ENCODE results near the gene SLC27A5.

The SLC27A5 gene, protein sequence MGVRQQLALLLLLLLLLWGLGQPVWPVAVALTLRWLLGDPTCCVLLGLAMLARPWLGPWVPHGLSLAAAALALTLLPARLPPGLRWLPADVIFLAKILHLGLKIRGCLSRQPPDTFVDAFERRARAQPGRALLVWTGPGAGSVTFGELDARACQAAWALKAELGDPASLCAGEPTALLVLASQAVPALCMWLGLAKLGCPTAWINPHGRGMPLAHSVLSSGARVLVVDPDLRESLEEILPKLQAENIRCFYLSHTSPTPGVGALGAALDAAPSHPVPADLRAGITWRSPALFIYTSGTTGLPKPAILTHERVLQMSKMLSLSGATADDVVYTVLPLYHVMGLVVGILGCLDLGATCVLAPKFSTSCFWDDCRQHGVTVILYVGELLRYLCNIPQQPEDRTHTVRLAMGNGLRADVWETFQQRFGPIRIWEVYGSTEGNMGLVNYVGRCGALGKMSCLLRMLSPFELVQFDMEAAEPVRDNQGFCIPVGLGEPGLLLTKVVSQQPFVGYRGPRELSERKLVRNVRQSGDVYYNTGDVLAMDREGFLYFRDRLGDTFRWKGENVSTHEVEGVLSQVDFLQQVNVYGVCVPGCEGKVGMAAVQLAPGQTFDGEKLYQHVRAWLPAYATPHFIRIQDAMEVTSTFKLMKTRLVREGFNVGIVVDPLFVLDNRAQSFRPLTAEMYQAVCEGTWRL

DNA sequence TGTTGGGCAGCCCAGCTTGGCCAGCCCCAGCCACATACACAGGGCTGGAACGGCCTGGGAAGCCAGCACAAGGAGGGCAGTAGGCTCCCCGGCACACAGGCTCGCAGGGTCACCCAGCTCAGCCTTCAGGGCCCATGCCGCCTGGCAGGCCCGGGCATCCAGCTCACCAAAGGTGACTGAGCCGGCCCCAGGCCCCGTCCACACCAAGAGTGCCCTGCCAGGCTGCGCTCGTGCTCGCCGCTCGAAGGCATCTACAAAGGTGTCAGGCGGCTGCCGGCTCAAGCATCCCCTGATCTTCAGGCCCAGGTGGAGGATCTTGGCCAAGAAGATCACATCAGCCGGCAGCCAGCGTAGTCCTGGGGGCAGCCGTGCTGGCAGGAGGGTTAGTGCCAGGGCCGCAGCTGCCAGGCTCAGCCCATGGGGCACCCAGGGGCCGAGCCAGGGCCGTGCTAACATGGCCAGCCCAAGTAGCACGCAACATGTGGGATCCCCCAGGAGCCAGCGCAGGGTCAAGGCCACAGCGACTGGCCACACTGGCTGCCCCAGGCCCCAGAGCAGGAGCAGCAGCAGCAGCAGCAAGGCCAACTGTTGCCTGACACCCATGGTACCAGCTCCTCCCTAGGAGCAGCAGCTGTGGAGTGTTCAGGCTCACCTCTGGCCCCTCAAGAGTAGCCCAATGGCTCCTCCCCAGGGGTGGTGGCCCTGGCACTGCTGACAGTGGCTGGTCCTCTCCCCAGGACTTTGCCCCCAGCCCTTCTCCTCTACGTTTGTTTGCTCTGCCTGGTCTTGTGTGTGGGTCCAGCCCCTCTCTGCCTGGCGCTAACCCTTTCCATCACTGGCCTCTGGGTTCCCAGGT is at the start of gene SLC27A5:
Gene SLC27A5, minus strand, starts transcription at position 640 of the 856 bp plus-strand sequence. Its CDS starts 37 bp downstream, at position 603.
- DNase-seq (ENCODE audit: low read depth) = no peak

DNA sequence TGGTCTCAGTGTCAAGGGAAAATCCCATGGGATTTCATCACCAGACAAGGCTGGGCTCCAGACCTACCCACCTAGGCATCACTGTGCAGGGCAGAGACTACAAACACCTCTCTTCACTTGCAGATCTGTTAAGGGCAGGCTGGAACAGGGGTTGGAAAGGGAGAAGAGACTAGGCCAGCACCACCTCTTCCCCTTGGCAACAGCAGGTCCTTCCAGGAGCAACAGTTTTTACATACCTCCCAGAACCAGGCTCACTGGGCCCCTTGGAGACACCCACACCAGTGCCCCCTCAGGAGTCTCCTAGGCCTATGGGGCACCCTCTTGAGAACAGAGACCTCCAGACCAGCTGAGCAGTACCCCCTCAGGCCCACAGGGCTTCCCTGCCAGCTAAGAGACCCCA is 49.1 kb upstream of the SLC27A5 start:
- DNase-seq (ENCODE audit: low read depth) = no peak

DNA sequence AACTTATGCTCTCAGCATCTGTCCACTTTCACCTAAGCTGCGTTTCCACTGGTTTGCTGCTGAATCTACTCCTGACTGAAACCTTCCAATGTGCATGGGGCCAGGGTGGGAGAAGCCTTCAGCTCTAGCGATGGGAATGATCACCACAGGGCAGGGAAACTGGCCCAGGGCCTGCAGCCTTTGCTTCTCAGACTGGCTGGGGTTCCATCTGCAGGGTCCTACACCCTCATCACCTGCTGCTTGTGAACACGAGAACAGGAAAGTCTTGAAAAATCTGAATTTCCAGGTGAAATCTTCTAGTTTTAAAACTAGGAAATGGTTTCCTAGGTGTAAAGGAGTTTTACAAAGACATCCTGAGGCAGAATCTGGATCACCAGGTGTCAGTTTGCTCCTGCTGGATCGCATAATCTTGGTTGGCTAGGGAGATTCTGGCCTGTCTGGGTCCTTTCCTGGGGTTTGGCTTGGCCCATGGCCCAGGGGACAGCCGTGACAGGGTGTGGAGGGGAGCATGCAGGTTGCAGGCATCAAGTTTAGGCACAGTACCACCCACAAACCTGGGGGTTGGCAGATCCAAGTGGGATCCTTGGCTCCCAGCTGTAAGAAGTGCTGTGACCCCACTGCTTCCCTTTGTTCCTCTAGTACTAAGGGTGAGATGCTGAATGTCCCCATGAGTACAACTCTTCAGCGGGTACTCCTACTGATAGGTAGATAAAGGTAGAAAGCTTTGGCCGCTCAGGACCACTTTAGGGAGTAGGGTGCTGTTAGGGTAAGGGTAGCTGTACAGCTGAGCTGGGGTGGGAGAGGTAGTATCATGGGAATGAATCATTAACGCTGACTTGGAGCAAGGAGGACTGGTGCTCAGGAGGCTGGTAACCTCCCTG is 48.5 kb upstream of the SLC27A5 start:
- no peak for DNase-seq (ENCODE audit: low read depth)

DNA sequence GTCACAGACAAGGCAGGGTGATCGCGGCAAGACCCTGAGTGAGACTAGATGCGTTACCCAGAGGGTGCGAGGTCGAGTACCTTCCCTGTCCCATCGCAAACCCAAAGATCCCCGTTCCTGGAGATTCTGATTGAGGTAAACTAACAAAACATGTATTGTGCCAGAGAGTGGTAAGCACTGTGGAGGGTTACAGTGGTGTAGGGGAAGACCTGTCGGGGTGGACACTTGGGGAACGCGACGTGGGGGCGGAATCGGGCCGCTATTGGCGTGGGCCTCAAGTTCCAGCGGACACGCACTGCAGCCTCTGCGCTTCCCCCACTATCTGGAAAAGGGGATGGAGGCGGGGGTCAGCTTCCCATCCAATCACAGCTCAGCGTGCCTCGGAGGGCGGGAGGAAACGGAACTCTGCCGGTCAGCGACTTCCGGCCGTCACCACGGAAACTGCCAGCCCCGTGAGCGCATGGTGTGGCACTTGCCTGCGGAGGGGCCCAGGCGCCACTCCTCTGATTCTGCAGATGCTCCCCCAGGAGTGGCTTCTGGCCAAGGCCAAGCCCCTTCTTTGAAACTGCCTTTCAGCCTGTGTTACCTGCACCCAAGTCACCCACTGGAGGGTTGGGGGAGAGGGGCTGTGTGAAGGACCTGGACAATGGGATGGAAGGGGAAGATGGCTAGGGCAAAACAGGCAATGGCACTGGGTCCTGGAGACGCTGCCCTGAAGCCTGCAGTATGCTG is 47.6 kb upstream of the SLC27A5 start:
- DNase-seq (ENCODE audit: low read depth) = peak; percentile 83

DNA sequence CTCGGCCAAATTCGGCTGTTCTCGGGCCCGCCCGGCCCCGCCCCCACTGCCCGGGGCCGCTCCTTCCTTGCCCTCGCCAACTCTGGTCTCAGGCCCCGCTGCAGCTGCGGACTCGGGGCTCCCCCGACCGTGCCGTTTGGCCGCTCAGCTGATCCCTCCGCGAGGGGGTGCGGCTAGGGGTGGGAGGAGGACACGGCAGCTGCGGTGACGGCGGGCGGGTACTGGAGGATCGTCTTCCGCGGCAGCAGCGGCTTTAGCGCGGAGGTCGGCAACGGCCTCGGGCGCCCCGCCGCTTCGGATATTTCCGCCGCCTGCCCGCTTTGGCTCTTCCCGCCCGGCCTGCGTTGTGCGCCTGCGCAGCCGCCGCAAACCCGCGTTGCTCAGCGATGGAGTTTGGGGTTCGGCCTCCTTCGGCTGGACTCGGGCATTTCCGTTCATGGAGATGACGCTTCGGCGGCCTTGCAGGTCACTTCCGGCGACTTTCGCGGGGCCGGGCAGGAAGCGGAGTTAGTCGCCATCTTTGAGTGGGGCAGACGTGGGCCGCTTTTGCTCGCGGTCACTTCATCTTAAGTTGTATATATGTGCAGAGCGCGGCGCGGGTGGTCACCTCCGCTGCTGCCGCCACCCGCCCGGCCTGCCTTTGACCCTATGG is 47.0 kb upstream of the SLC27A5 start:
- DNase-seq (ENCODE audit: low read depth) = peak; percentile 98

DNA sequence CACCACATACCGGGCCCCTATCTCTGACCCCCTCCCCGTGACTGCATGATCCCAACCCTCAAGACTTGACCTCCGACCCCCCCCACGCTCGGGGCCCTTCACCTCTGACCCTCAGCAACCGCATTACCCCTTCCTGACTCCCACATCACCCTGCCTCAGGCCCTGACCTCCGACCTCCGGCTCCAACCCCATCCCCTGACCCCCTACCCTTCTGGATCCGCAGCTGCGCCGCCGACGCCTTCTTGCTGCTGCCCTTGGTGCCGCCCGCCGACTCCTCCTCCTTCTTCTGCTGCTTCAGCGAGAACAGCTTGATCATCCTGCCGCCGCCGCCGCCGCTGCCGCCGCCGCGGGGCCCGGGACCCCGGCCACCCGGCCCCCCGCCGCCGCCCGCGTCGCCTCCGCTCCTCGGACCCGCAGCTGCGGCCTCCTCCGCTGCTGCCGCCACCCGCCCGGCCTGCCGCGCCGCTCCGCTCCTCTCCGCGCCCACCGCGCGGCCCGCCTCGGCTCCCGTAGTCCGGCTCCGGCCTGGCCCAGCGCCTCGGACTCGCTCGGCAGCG is 46.4 kb upstream of the SLC27A5 start, which contains the start of gene UBE2M:
Gene UBE2M, minus strand, starts transcription at position 546 of the 557 bp plus-strand sequence. Its CDS starts 230 bp downstream, at position 316.
- no peak for DNase-seq (ENCODE audit: low read depth)

DNA sequence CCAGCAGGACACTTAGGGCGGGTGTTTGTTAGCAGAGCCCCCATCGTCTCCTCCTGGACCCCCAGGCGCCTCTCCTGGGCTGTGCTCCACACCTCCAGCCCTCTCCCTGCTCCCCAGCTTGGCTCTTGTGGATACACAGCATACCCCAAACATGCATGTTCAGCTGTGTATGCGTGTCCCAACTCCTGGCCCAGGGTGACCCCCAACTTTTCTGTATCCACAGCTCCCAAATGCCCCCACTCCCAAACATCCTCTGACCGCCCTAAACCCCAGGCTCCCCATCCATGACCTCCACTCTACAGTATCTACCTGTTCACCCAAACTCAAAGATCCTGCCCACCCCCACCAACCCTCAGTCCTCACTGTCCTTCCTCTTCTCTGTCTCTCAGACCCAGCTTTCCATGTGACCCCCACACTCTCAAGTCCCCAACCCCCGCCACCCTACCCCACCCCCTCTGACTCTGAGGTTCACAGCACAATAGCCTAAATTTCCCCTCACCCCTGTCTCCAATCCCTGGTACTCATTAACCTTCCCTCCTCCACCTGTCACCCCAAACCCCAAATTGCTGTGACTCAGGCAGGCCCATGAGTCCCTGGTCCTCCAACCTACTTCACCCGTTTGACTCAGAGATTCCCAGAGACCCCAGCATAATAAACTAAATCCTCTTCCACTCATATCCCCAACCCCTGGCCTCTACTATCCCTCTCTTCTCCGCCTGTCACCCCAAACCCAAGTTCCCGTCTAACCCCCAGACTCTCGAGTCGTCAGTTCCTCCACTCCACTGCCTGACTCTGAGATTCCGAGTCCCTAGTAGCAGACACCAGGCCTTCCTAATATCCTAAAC is 45.7 kb upstream of the SLC27A5 start:
- no peak for DNase-seq (ENCODE audit: low read depth)

DNA sequence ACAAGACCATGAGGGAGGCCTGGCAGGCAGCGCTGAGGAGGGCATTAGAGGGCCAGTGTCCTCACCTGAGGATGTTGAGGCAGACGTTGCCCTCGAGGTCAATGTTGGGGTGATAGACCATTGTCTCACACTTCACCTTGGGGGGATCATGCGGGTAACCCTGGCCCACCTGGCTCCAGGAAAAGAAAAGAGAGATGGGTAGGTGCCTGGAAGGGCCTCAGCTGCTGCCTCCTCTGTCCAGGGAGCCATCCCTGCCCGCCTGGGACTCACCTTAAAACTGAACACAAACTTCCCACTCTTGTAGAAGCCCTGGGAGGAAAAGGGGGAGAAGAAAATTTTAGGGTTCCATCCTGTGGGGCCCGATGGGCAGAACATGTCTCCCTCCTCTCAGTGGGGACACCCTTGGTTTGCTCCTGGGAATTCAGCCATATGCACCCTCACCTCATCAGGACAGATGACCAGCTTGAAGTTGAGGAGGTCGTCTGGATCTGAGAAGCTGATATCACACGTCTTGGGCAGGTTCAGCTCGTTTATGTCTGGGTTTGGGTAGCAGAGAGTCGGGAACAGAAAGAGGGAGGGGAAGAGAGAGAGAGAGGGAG is 44.9 kb upstream of the SLC27A5 start:
- no peak for DNase-seq (ENCODE audit: low read depth)

DNA sequence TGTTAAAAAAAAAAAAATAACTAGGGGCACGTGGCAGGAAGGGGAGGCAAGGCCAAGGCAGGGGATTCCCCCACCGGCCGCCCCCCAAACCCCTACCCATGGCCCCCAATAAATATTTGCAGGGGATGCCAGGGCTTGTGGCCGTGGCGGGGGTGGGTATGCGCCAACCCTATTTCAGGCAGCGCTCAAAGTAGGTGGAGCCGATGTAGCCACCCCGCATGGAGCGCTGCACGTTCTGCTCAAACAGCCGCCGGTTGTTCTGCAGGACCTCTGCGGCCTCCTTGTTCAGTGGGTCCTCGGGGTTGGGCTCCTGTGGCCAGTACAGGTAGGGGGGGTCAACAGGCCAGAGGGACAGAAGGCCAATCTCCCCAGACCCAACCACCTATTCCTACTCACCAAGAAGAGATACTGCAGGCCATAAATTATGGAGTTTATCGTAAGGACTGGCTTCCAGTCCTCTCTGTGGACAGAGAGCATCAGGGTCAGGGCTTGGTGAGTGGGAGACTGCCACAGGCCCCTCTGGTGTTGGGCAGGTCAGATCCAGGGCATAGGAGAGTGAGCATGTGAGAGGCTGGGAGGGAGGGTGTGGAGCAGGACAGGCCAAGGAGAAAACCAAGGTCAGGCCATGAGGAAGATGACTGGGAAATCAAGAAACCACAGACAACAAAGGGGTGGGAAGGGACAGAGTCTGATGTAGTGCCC is 44.3 kb upstream of the SLC27A5 start:
- DNase-seq (ENCODE audit: low read depth) = no peak

DNA sequence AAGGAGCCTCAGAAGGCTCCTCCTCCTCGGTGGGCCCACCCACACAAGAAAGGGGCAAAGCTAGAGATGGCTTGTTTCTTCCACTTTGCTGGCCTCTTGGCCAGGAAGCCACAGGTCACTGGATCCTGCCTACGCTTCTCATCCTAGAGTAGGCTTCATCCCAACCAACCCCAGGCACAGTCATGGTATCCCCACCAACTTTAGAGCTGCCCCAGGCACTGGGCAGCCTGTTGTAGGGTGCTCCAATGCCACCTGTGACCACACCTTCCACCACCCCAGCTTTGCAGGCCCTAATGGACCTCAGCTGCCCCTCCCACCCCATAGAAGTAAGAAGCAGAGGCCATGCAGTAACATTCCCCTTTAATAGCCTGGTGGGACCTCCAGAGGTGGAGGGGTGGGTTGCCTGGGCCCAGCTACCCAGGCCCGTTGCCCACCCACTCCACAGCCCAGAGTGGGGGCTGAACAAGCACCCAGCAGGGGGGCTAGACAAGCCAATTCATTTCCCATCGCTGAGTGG is 43.6 kb upstream of the SLC27A5 start:
- no peak for DNase-seq (ENCODE audit: low read depth)

DNA sequence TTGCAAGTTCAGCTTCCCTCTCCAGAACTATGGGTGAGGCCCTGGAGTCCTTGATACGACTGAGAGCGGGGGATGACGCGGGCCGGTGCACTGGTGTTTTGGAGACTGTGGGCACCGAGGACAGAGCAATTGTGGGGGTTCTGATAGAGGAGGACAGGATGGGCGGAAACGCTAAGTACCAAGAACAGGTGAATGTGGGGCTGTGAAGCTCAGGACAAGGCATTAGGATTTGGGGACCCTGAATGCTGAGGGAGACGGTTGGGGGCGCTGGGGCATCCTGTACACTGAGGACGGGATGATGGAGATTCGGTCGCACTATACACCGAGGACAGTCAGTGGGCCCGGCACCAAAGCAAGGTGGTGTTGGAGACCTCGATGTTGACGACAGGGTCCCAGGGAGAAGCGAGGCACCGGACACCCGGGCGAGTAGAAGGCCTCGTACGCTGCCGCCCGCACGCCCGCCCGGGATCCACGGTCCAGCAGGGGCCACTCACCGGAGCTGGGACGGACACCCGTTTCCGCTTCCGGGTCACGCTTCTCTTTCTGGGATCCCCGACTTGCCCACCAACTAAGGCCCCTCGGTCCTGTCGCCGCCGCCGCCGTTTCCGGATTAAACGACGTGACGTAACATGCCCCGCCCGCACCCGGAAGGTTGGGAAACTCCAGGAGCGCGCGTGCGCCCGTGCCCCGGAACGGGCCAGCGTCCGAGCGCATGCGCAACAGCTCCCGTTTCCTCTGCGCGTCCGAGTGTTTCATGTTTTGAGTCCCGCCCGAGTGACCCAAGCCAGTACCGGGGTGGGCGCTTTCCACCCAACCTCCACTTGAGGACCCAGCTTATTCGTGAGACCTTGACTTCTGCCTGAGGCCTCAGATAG is 42.9 kb upstream of the SLC27A5 start, which contains the start of gene CHMP2A:
Gene CHMP2A, minus strand, starts transcription at position 612 of the 875 bp plus-strand sequence. CDS start 893 bp downstream, outside the sequence.
- peak; percentile 93 for DNase-seq (ENCODE audit: low read depth)

DNA sequence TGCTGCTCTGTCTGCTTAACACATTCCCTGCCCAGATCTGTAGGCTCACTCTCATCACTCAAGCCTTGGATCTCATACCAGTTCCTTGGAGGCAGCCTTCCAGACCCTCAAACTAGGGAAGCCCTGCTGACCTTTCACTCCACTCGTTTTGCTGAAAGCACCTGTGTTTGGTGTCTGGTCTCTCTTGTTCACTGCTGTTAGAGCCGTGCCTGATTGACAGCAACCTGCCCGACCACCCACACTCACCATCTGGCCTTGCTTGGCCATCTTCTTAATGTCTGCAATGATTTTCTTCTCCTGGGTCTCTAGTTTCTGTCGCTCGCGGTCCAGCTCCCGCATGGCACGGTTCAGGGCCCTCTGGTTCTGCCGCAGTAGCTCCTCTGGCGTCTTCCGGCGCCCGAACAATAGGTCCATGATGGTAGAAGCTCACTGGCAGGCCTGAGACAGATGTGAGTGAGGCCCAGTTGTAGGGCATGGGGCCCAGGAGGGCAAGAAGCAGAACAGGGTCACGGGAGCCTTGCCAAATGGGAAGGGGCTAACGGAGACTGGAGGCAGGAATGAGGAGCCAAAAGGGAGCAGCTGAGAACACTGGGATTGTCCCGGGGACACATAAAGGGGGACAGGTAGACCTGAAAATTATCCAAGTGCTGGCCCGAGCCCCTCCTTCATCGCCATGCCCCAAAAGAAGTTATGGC is 42.2 kb upstream of the SLC27A5 start:
- DNase-seq (ENCODE audit: low read depth) = no peak

DNA sequence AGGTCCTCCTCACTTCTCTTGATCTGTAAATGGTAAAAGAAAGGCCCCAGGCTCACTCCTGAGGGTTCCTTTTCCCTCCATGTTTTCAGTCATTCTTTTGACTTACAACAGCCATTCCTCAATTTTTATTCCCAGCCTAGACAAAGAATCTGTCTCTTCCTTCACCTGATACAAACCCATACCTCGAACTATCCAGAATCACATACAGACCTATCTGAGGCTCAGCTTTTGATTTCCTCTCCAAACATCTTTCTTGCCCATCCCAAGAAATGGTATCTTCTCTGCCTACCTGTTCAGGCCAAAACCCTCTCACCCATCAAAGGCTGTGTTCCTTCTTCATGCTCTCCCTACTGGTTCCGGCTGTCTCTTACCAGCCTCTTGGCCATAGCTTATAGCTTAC is 40.9 kb upstream of the SLC27A5 start:
- DNase-seq (ENCODE audit: low read depth) = no peak

DNA sequence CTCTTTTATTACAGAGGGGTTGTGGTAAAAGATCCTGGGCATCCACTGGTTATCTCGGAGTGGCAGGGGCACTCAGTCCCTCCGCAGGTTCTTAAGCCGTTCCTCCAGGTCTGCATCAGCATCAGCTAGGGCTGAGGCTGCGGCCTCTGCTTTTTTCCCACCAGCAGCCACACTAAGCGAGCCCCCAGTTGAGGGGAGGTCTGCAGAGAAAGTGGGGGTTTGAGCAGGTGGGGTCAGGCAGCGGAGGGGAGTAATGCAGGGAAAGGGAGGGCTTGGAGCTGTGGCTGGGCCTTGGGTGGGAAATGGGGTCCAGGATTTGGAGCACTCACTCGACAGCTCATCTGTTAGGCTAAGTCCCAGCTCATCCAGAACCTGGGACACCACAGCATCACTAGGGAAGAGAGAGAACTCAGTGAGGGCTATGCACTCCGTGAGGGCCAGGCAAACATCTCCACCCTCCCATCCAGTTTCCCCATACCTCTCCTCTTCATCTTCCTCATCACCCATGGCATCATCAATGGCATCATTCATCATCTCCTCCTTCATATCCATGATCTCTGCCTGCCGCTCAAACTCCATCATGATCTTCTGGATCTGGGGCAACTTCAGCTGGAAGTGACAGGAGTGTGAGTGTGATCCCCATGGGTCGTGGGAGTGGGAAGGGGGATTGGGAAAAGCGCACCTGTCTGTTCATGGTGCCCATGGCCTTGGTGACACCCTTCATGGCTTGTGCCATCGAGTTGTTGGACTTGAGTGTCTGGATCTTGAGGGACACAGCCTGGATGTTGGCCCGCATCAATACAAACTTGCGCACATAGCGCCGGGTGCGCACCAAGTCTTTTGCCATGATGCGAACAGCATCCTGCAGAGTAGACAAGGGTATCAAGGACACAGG is 40.0 kb upstream of the SLC27A5 start:
- DNase-seq (ENCODE audit: low read depth) = no peak

DNA sequence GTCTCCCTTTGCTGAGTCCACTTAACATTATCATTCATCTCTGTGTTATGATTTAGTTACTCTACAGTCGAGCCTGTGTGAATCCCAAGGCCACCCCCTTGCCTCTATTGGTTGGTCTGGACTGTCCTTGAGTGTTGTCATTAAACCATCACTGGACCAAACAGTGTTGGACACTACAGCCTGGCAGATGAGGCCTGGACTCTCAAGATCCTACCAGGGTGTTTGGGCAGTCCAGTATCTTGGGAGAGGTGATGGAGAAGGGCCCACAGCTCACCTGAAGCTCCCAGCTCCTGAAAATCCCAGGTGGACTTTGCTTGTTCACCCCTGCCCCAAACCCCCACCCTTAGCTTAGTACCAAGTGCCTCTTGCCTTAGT is 39.3 kb upstream of the SLC27A5 start:
- no peak for DNase-seq (ENCODE audit: low read depth)
